ENCODE results near the gene DTD1.

The DTD1 gene

GRCh38 chr20:18742841-18743240 is 155.0 kb downstream of the DTD1 start:
- TF ChIP-seq GATA3 (IDR thresholded peaks at IDR 0.05; ENCODE audit: low read depth, low read length) (no peak), GATA2 (IDR thresholded peaks at IDR 0.05; ENCODE audit: low read depth, low read length) (no peak)

GRCh38 chr20:18743665-18744440 is 156.0 kb downstream of the DTD1 start:
- TF ChIP-seq GATA2 (IDR thresholded peaks at IDR 0.05; ENCODE audit: low read depth, low read length) (no peak), GATA3 (IDR thresholded peaks at IDR 0.05; ENCODE audit: low read depth, low read length) (no peak)

- no peak for TF ChIP-seq GATA3 (IDR thresholded peaks at IDR 0.05; ENCODE audit: low read depth, low read length)
- no peak for TF ChIP-seq GATA2 (IDR thresholded peaks at IDR 0.05; ENCODE audit: low read depth, low read length)
Observed at GRCh38 chr20:18747090-18747489, 159.2 kb downstream of the DTD1 start.

- no peak for TF ChIP-seq GATA2 (IDR thresholded peaks at IDR 0.05; ENCODE audit: low read depth, low read length)
- TF ChIP-seq GATA3 (IDR thresholded peaks at IDR 0.05; ENCODE audit: low read depth, low read length): no peak
Observed at GRCh38 chr20:18748987-18749386, 161.1 kb downstream of the DTD1 start.

GRCh38 chr20:18749528-18749927 is 161.7 kb downstream of the DTD1 start:
- no peak for TF ChIP-seq GATA2 (IDR thresholded peaks at IDR 0.05; ENCODE audit: low read depth, low read length)
- no peak for TF ChIP-seq GATA3 (IDR thresholded peaks at IDR 0.05; ENCODE audit: low read depth, low read length)

- TF ChIP-seq GATA2 (IDR thresholded peaks at IDR 0.05; ENCODE audit: low read depth, low read length): no peak
- TF ChIP-seq GATA3 (IDR thresholded peaks at IDR 0.05; ENCODE audit: low read depth, low read length): no peak
Observed at GRCh38 chr20:18750735-18751134, 162.9 kb downstream of the DTD1 start.

- TF ChIP-seq GATA2 (IDR thresholded peaks at IDR 0.05; ENCODE audit: low read depth, low read length): no peak
- no peak for TF ChIP-seq GATA3 (IDR thresholded peaks at IDR 0.05; ENCODE audit: low read depth, low read length)
Observed at GRCh38 chr20:18754030-18754652, 166.3 kb downstream of the DTD1 start.

GRCh38 chr20:18754653-18755045 is 166.8 kb downstream of the DTD1 start:
- no peak for TF ChIP-seq GATA2 (IDR thresholded peaks at IDR 0.05; ENCODE audit: low read depth, low read length)
- no peak for TF ChIP-seq GATA3 (IDR thresholded peaks at IDR 0.05; ENCODE audit: low read depth, low read length)

- TF ChIP-seq GATA3 (IDR thresholded peaks at IDR 0.05; ENCODE audit: low read depth, low read length) (no peak), GATA2 (IDR thresholded peaks at IDR 0.05; ENCODE audit: low read depth, low read length) (no peak)
Observed at GRCh38 chr20:18767676-18768075, 179.8 kb downstream of the DTD1 start.

- no peak for TF ChIP-seq GATA3 (IDR thresholded peaks at IDR 0.05; ENCODE audit: low read depth, low read length)
- TF ChIP-seq GATA2 (IDR thresholded peaks at IDR 0.05; ENCODE audit: low read depth, low read length): no peak
Observed at GRCh38 chr20:18773566-18773965, 185.7 kb downstream of the DTD1 start.

GRCh38 chr20:18774207-18774606 is 186.4 kb downstream of the DTD1 start:
- TF ChIP-seq GATA3 (IDR thresholded peaks at IDR 0.05; ENCODE audit: low read depth, low read length) (no peak), GATA2 (IDR thresholded peaks at IDR 0.05; ENCODE audit: low read depth, low read length) (no peak)

- TF ChIP-seq GATA3 (IDR thresholded peaks at IDR 0.05; ENCODE audit: low read depth, low read length) (no peak), GATA2 (IDR thresholded peaks at IDR 0.05; ENCODE audit: low read depth, low read length) (no peak)
Observed at GRCh38 chr20:18775633-18776032, 187.8 kb downstream of the DTD1 start.

GRCh38 chr20:18778690-18779392 is 191.0 kb downstream of the DTD1 start:
- TF ChIP-seq GATA3 (IDR thresholded peaks at IDR 0.05; ENCODE audit: low read depth, low read length): no peak
- TF ChIP-seq GATA2 (IDR thresholded peaks at IDR 0.05; ENCODE audit: low read depth, low read length): no peak

GRCh38 chr20:18780385-18781130 is 192.7 kb downstream of the DTD1 start:
- TF ChIP-seq GATA2 (IDR thresholded peaks at IDR 0.05; ENCODE audit: low read depth, low read length) (no peak), GATA3 (IDR thresholded peaks at IDR 0.05; ENCODE audit: low read depth, low read length) (no peak)
